ENCODE measurements around the gene FBLN1.
"Not testable (repeated sequence)": the region's sequence is repeated elsewhere in the genome, so short reads cannot be mapped to it uniquely, and the experiment has no call there.

The FBLN1 gene, protein sequence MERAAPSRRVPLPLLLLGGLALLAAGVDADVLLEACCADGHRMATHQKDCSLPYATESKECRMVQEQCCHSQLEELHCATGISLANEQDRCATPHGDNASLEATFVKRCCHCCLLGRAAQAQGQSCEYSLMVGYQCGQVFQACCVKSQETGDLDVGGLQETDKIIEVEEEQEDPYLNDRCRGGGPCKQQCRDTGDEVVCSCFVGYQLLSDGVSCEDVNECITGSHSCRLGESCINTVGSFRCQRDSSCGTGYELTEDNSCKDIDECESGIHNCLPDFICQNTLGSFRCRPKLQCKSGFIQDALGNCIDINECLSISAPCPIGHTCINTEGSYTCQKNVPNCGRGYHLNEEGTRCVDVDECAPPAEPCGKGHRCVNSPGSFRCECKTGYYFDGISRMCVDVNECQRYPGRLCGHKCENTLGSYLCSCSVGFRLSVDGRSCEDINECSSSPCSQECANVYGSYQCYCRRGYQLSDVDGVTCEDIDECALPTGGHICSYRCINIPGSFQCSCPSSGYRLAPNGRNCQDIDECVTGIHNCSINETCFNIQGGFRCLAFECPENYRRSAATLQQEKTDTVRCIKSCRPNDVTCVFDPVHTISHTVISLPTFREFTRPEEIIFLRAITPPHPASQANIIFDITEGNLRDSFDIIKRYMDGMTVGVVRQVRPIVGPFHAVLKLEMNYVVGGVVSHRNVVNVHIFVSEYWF

GRCh38 chr22:45502215-45503049 is at the start of gene FBLN1:
Gene FBLN1, plus strand, starts transcription at chr22:45502883. Its CDS starts 103 bp downstream, at chr22:45502986.
- DNase-seq, result no peak

- DNase-seq, result no peak
Measured at GRCh38 chr22:45453764-45454163, 48.9 kb upstream of the FBLN1 start.

- no peak for DNase-seq
Measured at GRCh38 chr22:45454275-45454674, 48.4 kb upstream of the FBLN1 start.

DNA sequence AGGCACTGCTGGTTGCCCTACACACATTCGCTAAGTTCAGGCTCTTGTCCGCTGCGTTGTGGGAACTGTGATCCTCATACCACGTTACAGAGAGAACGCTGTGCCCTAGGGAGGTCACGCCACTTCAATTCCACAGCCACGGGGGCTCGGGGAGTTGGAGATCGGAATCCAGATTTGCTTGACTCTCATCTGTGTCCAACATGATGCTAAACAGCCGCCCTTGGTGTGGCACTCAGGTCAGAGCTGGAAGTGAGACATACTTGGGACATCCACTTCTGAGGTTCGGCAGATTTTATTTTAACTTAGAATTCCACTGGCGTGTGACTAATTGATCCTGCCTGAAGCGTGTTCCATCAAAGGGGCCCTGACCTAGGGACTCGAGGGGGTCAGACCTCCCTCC is 47.5 kb upstream of the FBLN1 start:
- no peak for DNase-seq

GRCh38 chr22:45455621-45456020 is 47.1 kb upstream of the FBLN1 start:
- DNase-seq, result no peak

- DNase-seq, result no peak
Measured at GRCh38 chr22:45456811-45457210, 45.9 kb upstream of the FBLN1 start.

DNA sequence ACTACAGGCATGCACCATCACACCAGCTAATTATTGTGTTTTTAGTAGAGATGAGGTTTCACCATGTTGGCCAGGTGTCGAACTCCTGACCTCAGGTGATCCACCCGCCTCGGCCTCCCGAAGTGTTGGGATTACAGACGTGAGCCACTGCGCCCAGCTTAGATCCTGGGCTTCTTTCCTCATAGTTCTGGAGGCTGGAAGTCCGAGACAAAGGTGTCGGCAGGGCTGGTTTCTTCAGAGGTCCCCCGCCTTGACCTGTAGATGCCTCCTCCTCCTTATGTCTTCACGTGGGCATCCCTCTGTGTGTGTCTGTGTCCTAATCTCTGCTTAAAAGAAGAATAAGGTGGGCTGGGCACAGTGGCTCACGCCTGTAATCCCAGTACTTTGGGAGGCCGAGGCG is 44.2 kb upstream of the FBLN1 start:
- no peak for DNase-seq

DNA sequence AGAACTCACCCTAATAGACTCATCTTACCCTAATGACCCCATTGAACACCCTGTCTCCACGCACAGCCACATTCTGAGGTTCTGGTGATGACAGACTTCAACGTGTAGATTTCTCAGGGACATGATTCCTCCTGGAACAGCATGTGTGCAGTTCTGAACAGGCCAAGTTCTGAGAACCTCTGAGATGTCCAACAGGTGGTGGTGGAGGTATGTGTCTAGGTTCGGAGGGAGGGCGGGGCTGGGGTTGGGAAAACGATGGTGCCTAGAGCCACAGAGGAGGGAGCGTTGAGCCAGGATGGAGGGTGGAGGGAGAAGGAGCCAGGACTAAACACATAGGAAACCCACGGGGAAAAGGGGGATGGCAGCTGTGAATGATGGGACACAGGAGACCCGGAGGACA is 43.4 kb upstream of the FBLN1 start:
- no peak for DNase-seq

GRCh38 chr22:45460288-45461109 is 42.2 kb upstream of the FBLN1 start:
- no peak for DNase-seq

DNA sequence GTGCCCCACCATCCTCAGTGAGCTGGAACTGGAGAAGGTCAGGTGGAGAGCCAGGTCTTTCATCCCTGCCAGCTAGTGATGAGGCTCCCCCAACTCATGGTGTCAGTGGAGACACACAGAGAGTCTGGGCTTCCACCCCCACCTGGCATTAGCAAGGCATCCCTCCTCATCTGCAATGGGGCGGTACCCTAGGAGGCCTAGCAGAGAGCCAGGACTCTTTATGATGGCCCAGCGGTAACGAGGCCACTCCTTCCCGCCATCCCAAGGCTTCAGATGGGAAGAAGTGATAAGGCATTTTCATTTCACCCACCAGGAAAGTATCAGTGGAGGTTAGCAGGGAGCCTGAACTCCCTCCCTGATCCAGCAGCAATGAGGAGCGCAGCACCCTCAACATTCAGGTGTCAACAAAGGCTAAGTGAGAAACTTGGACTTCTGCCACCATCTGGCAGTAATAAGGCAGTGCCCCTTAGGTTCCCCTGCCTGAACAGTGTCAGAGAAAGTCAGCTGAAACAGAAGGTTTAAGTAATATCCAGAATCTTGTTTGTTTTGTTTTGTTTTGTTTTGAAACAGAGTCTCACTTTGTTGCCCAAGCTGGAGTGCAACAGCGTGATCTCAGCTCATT is 40.5 kb upstream of the FBLN1 start:
- no peak for DNase-seq

DNA sequence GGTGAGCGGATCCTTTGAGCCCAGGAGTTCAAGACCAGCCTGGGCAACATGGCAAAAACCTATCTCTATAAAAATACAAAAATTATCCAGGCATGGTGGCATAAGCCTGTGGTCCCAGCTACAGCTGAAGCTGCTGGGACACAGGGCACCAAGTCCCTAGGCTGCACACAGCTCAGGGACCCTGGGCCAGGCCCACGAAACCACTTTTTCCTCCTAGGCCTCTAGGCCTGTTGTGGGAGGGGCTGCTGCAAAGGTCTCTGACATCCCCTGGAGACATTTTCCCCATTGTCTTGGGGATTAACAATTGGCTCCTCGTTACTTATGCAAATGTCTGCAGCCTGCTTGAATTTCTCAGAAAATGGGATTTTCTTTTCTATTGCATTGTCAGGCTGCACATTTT is 39.0 kb upstream of the FBLN1 start:
- DNase-seq, result not testable (repeated sequence)

DNA sequence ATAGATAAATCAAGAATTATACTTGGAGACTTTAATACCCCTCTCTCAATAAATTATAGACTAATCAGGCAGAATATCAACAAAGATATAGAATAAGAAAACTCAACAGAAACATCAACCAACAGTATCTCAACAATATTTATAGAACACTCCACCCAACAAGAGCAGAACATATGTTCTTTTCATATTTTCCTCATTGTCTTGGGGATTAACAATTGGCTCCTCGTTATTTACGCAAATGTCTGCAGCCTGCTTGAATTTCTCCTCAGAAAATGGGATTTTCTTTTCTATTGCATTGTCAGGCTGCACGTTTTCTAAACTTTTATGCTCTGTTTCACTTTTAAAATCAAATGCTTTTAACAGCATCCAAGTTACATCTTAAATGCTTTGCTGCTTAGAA is 37.0 kb upstream of the FBLN1 start:
- DNase-seq, result no peak

- no peak for DNase-seq
Measured at GRCh38 chr22:45468872-45469271, 33.8 kb upstream of the FBLN1 start.

DNA sequence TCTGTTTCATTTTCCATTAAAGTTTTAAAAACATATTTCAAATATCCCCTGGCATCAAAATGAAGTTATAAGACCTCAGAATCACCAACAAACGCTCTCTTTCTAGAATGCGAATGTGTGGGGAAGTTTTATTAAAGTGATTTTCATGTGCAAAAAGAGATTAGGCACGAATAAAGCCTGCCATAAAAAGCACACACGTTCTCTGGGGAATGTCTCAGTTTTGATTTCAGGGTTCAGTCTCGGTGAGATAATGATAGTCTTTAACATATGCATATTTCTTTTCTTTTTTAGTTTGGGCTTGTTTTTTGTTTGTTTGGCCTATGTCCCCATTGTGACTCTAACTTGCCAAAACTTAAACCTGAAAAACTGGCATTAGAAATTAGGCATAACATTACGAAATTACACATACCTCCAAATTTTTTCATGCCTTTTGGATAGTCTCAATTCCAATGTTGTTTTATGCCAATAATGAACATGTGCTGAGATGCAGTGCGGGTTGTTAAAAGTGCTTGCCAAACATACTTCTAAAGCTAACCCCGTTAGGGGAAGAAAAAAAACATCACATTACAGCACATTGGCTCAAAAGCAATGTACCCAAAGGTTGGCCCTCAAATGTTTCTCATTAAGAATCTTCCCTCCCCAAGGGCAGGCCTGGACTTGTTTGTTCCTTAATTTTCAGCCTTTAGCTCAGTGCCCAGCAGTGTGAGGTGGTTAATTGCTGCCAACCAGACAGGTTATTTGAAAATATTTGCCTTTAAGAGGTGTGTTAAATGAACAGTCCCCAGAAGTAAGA is 33.2 kb upstream of the FBLN1 start:
- DNase-seq, result no peak

DNA sequence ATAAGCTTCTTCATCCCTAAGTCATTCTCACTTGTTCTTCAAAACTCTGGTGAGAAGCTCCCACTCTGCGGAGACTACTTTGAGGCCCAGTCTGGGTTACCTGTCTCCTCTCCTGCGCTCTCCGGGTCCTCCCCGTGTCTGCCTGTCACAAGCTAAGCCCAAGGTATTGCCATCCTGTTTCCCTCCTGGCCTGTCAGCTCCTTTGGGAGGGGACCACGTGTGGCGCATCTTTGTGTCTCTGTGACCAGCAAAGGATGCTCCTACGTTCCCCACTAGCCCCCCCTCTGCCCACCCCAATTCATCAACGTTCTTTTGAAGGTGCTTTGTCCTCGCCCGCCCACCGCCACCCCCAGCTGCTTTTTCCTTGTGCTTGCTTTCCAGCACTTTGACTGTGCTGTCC is 31.8 kb upstream of the FBLN1 start:
- no peak for DNase-seq

DNA sequence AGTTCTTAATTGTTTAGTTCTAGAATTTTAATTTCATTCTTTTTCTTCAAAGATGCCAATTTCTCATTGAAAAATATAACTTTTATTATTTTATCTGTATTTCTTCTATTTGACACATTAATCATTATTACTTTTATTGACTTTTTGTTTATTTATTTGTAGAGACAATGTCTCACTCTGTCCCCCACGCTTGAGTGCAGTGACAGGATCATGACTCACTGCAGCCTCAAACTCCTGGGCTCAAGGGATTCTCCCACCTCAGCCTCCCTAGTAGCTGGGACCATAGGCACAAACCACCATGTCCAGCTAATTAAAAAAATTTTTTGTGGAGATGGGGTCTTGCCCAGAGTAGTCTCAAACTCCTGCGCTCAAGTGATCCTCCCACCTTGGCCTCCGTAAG is 30.3 kb upstream of the FBLN1 start:
- DNase-seq, result no peak

GRCh38 chr22:45473626-45474237 is 29.0 kb upstream of the FBLN1 start:
- DNase-seq, result no peak

- no peak for DNase-seq
Measured at GRCh38 chr22:45475063-45475747, 27.5 kb upstream of the FBLN1 start.

DNA sequence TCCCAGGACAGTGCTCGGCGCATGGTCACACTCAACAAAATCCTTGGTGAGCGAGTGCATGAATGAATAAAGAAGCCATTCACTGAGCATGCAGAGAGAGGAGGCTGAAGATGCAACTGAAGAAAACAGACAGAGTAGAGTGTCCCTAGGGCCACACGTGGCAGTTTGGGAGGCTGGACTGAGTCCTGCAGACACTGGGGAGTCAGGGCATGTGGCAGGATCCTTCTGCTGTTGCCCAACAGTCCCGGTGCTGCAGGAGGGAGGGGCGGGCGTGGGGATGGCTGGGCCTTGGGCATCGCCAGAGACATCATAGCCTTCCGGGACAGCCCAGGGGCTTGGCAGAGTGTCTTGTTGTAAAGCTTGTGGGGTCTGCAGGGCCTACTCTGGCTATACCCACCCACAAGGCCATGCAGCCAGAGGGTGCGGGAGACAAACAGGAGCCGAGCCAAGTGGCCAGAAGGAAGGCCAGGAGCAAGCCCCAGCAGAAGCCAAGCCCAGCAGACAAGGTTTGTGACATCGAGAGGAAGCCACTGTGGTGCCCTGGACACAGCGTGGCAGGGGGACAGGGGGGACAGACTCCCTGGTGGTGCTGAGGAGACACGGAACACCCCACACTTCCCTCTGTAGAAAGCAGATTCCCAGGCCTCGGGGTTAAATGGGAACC is 26.7 kb upstream of the FBLN1 start:
- no peak for DNase-seq

DNA sequence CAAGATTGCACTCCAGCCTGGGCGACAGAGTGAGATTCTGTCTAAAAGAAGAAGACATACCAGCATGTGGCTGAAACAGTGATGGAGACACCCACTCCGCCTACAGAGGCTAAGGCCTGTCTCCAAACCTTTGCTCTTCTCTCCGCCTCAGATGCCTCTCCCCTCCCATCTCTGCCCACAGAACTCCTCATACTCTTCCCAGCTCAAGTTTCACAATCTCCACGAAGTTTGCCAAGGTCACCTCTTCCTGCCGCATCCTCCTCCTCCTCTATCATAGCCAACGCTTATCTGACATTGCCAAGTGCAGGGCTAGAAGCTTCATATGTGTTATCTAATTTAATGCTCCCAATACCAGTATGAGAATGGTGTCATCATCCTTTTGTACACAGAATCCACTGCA is 25.9 kb upstream of the FBLN1 start:
- no peak for DNase-seq
